NB4 (cell line): Measurements from ENCODE around the gene TXLNG.

Source experiments
- DNase-seq: peaks from one replicate; pipeline ENCODE4 v3.0.0; 2010; ENCODE audit warnings: low read depth
- H3K4me3 ChIP-seq: one replicate; pipeline ENCODE4 v1.5.1; 2011; ENCODE audit warnings: mild to moderate bottlenecking, low read depth, low read length, moderate library complexity
- CTCF ChIP-seq: IDR thresholded peaks from one replicate; pipeline ENCODE4 v1.5.1; 2012; ENCODE audit warnings: low read depth, low read length
- MAX ChIP-seq: IDR thresholded peaks from 2 replicates; pipeline ENCODE4 v1.6.1; 2011; ENCODE audit warnings: low read depth, low read length
- MYC ChIP-seq: IDR thresholded peaks from 2 replicates; pipeline ENCODE4 v1.6.1; 2011; ENCODE audit warnings: low read depth, low read length
- POLR2A ChIP-seq: IDR thresholded peaks from 2 replicates; pipeline ENCODE4 v1.6.1; 2011; ENCODE audit warnings: mild to moderate bottlenecking; ENCODE audit not compliant: insufficient read length; ENCODE audit errors: extremely low read depth

TXLNG gene

GRCh38 chrX:16892504-16893362, 106.5 kb downstream of the TXLNG start:
- DNase-seq, result peak; percentile 88
- H3K4me3 ChIP-seq, result no peak overlapping the region

More at GRCh38 chrX:16892504-16893362, 106.5 kb downstream of the TXLNG start:
- TF ChIP-seq MYC (no peak), MAX (peak; percentile 31; the same call in 1 of the 2 replicates), CTCF (peak; percentile 92), POLR2A (no peak)
